GM12874 (cell line): ENCODE measurements around the gene OSBPL3.

ENCODE experiments used
- TF ChIP-seq, protein P1 (sequence below): IDR thresholded peaks from 2 replicates; pipeline ENCODE4 v1.5.1; 2011; ENCODE audit warnings: low read depth, mild to moderate bottlenecking, control low read depth, low read length, moderate library complexity; ENCODE audit not compliant: insufficient read depth

OSBPL3 gene

GRCh38 chr7:24899905-24900304 lies 80.1 kb downstream of the OSBPL3 start:
- TF ChIP-seq, protein P1, sequence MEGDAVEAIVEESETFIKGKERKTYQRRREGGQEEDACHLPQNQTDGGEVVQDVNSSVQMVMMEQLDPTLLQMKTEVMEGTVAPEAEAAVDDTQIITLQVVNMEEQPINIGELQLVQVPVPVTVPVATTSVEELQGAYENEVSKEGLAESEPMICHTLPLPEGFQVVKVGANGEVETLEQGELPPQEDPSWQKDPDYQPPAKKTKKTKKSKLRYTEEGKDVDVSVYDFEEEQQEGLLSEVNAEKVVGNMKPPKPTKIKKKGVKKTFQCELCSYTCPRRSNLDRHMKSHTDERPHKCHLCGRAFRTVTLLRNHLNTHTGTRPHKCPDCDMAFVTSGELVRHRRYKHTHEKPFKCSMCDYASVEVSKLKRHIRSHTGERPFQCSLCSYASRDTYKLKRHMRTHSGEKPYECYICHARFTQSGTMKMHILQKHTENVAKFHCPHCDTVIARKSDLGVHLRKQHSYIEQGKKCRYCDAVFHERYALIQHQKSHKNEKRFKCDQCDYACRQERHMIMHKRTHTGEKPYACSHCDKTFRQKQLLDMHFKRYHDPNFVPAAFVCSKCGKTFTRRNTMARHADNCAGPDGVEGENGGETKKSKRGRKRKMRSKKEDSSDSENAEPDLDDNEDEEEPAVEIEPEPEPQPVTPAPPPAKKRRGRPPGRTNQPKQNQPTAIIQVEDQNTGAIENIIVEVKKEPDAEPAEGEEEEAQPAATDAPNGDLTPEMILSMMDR = no peak

- TF ChIP-seq, protein P1 = no peak
Observed at GRCh38 chr7:24899161-24899560, 80.8 kb downstream of the OSBPL3 start.

DNA sequence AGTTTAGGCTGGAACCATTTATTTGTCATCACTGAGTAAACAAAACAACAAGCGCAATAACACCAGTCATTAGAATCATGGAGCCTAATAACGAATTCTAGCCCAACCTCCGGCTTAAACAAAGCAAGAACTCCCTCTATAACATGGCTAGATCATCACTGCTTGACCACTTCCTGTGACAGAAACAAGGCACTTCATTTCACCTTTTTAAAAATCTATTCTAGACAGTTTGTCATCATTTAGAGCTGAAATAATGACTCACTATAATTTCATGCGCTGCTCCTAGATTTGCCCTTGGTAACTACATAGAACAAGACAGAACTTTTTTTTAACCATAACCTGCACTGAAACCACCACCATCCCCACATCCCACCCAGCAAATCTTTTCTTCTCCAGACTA lies 81.3 kb downstream of the OSBPL3 start:
- TF ChIP-seq, protein P1 = no peak

GRCh38 chr7:24896031-24896501 lies 83.9 kb downstream of the OSBPL3 start:
- TF ChIP-seq, protein P1 = peak; percentile 20; the same call in 1 of the 2 replicates

GRCh38 chr7:24894429-24895221 lies 85.4 kb downstream of the OSBPL3 start:
- TF ChIP-seq, protein P1 = no peak

GRCh38 chr7:24891311-24891735 lies 88.7 kb downstream of the OSBPL3 start:
- TF ChIP-seq, protein P1 = no peak

GRCh38 chr7:24889611-24890010 lies 90.4 kb downstream of the OSBPL3 start:
- TF ChIP-seq, protein P1 = no peak
